GM18519 (cell line): ENCODE data around the gene GCNA.

Experiments
- ATAC-seq: cut with Tn5 transposase; IDR thresholded peaks from one replicate; pipeline ENCODE4 v1.9.1; 2021; ENCODE audit warnings: mild to moderate bottlenecking, moderate library complexity; ENCODE audit not compliant: unreplicated experiment, low FRiP score

GCNA gene

GRCh38 chrX:71612256-71612655 lies 34.0 kb downstream of the GCNA start:
- ATAC-seq, result no peak

GRCh38 chrX:71615056-71615455 lies 36.8 kb downstream of the GCNA start:
- ATAC-seq, result no peak

GRCh38 chrX:71615954-71616353 lies 37.7 kb downstream of the GCNA start:
- ATAC-seq, result no peak

GRCh38 chrX:71616672-71617529 lies 38.7 kb downstream of the GCNA start:
- no peak for ATAC-seq

- ATAC-seq, result no peak
These were observed 39.5 kb downstream of the GCNA start for GRCh38 chrX:71617742-71618141.

- peak; percentile 66 for ATAC-seq
These were observed 40.1 kb downstream of the GCNA start, which contains the start of gene CXCR3 for GRCh38 chrX:71618303-71618721. CXCR3 (minus strand) TSS chrX:71618511; CDS start chrX:71618449, 62 bp downstream.

GRCh38 chrX:71618787-71619186 lies 40.5 kb downstream of the GCNA start:
- ATAC-seq, result no peak

- no peak for ATAC-seq
These were observed 41.0 kb downstream of the GCNA start for GRCh38 chrX:71619193-71619592.

GRCh38 chrX:71619986-71620385 lies 41.7 kb downstream of the GCNA start:
- no peak for ATAC-seq

- ATAC-seq, result no peak
These were observed 43.4 kb downstream of the GCNA start for GRCh38 chrX:71621603-71622002.

- ATAC-seq, result no peak
These were observed 43.9 kb downstream of the GCNA start for GRCh38 chrX:71622032-71622575.

- ATAC-seq, result no peak
These were observed 44.6 kb downstream of the GCNA start for GRCh38 chrX:71622576-71623450.

- no peak for ATAC-seq
These were observed 45.5 kb downstream of the GCNA start for GRCh38 chrX:71623714-71624113.

- ATAC-seq, result no peak
These were observed 47.2 kb downstream of the GCNA start for GRCh38 chrX:71625471-71625870.

GRCh38 chrX:71626576-71626975 lies 48.3 kb downstream of the GCNA start:
- ATAC-seq, result no peak

GRCh38 chrX:71627588-71628404 lies 49.6 kb downstream of the GCNA start:
- no peak for ATAC-seq

- no peak for ATAC-seq
These were observed 51.2 kb downstream of the GCNA start for GRCh38 chrX:71629467-71629866.

GRCh38 chrX:71632923-71633657 lies 54.9 kb downstream of the GCNA start:
- no peak for ATAC-seq

- no peak for ATAC-seq
These were observed 56.1 kb downstream of the GCNA start for GRCh38 chrX:71634366-71634765.
